ENCODE results near the gene CCND1.

DNA sequence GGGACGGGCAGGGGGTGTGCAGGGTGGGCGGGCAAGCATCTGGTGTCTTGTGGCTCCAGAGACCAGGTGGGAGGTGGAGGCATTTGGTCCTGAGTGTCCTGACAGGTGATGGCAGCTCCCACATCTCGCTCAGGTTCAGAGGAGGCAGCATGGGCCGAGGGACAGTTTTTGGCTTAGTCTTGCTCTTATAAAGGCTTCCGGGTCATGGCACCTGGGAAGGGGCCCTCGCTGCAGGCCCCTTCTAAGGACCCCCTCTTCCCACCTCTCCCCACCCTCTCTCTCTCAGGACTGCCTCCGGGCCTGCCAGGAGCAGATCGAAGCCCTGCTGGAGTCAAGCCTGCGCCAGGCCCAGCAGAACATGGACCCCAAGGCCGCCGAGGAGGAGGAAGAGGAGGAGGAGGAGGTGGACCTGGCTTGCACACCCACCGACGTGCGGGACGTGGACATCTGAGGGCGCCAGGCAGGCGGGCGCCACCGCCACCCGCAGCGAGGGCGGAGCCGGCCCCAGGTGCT is 9.9 kb downstream of the CCND1 start:
- TF ChIP-seq, protein P1, sequence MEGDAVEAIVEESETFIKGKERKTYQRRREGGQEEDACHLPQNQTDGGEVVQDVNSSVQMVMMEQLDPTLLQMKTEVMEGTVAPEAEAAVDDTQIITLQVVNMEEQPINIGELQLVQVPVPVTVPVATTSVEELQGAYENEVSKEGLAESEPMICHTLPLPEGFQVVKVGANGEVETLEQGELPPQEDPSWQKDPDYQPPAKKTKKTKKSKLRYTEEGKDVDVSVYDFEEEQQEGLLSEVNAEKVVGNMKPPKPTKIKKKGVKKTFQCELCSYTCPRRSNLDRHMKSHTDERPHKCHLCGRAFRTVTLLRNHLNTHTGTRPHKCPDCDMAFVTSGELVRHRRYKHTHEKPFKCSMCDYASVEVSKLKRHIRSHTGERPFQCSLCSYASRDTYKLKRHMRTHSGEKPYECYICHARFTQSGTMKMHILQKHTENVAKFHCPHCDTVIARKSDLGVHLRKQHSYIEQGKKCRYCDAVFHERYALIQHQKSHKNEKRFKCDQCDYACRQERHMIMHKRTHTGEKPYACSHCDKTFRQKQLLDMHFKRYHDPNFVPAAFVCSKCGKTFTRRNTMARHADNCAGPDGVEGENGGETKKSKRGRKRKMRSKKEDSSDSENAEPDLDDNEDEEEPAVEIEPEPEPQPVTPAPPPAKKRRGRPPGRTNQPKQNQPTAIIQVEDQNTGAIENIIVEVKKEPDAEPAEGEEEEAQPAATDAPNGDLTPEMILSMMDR (IDR thresholded peaks at IDR 0.05): no peak
- no peak for TF ChIP-seq POLR2A (IDR thresholded peaks at IDR 0.05)

Data from heart left ventricle (tissue), 13 donors.